T47D (cell line): ENCODE data around the gene EDDM13.
"Not testable (repeated sequence)": the region's sequence is repeated elsewhere in the genome, so short reads cannot be mapped to it uniquely, and the experiment has no call there.

Experiments used
- DNase-seq, 2 experiments: peaks; one replicate each; pipeline versions ENCODE4 v3.0.0 to v3.0.0-alpha.2; 2011 to 2012; ENCODE audit warnings: low read depth in 1 of 2, low spot score in 1 of 2
- JUND ChIP-seq: IDR thresholded peaks from 2 replicates; pipeline ENCODE4 v1.6.1; 2012; ENCODE audit warnings: low read depth
- in situ Hi-C: cut with HindIII; loops from 2 replicates; pipeline ENCODE4 v1.10.0; 2016; ENCODE audit warnings: low sequenced_read_pairs, low pct_unique_long_range_greater_than_20kb

The EDDM13 gene

GRCh38 chr19:56272161-56272798, at the start of gene EDDM13:
TSS of gene EDDM13 (plus strand) at chr19:56272748. CDS start at chr19:56272835, 87 bp downstream.
- TF ChIP-seq JUND = no peak
- in situ Hi-C loops = no loop called here
- DNase-seq = no peak

- in situ Hi-C loops = no loop called here
- TF ChIP-seq JUND = no peak
Measured at GRCh38 chr19:56222901-56223300, 49.6 kb upstream of the EDDM13 start.

GRCh38 chr19:56223481-56223880, 49.1 kb upstream of the EDDM13 start:
- no peak for DNase-seq
- no peak for TF ChIP-seq JUND
- in situ Hi-C loops = no loop called here

More at GRCh38 chr19:56222901-56223300, 49.6 kb upstream of the EDDM13 start:
- no peak for DNase-seq

- no peak for TF ChIP-seq JUND
- no peak for DNase-seq
- in situ Hi-C loops = no loop called here
Measured at GRCh38 chr19:56245121-56245740, 27.3 kb upstream of the EDDM13 start.

GRCh38 chr19:56245764-56246163, 26.8 kb upstream of the EDDM13 start:
- DNase-seq, in situ Hi-C loops: not testable (repeated sequence)

GRCh38 chr19:56248736-56249338, 23.7 kb upstream of the EDDM13 start:
- in situ Hi-C loops, DNase-seq: not testable (repeated sequence)

- TF ChIP-seq JUND = no peak
- in situ Hi-C loops = no loop called here
- DNase-seq = peak; percentile 47 to 88
Measured at GRCh38 chr19:56252699-56253422, 19.7 kb upstream of the EDDM13 start.

GRCh38 chr19:56253737-56254136, 18.8 kb upstream of the EDDM13 start:
- no peak for TF ChIP-seq JUND
- in situ Hi-C loops = no loop called here

GRCh38 chr19:56258272-56258671, 14.3 kb upstream of the EDDM13 start:
- in situ Hi-C loops = no loop called here
- no peak for DNase-seq
- no peak for TF ChIP-seq JUND

More at GRCh38 chr19:56253737-56254136, 18.8 kb upstream of the EDDM13 start:
- DNase-seq = peak in 1 of 2 experiments; percentile 52

- DNase-seq = no peak
- TF ChIP-seq JUND = no peak
- in situ Hi-C loops = no loop called here
Measured at GRCh38 chr19:56261145-56261544, 11.4 kb upstream of the EDDM13 start.

- in situ Hi-C loops, DNase-seq: not testable (repeated sequence)
Measured at GRCh38 chr19:56261932-56262331, 10.6 kb upstream of the EDDM13 start.

- no peak for TF ChIP-seq JUND
- in situ Hi-C loops = no loop called here
- DNase-seq = no peak
Measured at GRCh38 chr19:56263319-56263718, 9.2 kb upstream of the EDDM13 start.

GRCh38 chr19:56266051-56266450, 6.5 kb upstream of the EDDM13 start:
- no peak for DNase-seq
- in situ Hi-C loops = no loop called here
- no peak for TF ChIP-seq JUND
